CD4-positive, alpha-beta T cell treated with Interleukin-15 for 4 hours (primary cell): ENCODE measurements around the gene FBXO42.
"Not testable (repeated sequence)": the region's sequence is repeated elsewhere in the genome, so short reads cannot be mapped to it uniquely, and the experiment has no call there.

Experiments
- DNase-seq: peaks from one replicate; pipeline ENCODE4 v3.0.0-alpha.2; 2020; ENCODE audit warnings: low spot score

Gene FBXO42

GRCh38 chr1:16266411-16267118, 85.7 kb downstream of the FBXO42 start:
- DNase-seq, result no peak

GRCh38 chr1:16262067-16262466, 90.2 kb downstream of the FBXO42 start:
- no peak for DNase-seq

- DNase-seq, result no peak
These were observed 91.5 kb downstream of the FBXO42 start for GRCh38 chr1:16260814-16261213.

- DNase-seq, result no peak
These were observed 93.6 kb downstream of the FBXO42 start for GRCh38 chr1:16258591-16259135.

DNA sequence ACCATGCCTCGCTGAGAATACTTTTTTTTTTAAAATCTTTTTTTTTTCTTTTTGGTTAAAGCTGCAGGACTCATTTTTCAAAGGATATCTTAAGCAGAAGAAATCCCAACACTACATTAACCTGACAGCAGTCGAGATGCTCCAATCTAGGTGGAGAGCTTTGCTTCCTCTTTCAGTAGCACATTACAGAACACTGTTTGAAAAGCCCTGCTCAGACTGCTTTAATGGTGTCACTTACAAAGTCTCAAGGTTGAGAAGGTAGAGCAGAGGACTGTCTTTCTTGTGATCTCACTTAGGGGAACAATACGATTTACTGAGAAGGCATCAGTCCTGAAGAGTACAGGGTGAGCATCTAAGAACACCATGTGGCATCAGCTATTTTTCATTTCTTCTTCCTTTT, 94.3 kb downstream of the FBXO42 start:
- DNase-seq, result no peak

GRCh38 chr1:16257556-16257955, 94.7 kb downstream of the FBXO42 start:
- not testable (repeated sequence) for DNase-seq

DNA sequence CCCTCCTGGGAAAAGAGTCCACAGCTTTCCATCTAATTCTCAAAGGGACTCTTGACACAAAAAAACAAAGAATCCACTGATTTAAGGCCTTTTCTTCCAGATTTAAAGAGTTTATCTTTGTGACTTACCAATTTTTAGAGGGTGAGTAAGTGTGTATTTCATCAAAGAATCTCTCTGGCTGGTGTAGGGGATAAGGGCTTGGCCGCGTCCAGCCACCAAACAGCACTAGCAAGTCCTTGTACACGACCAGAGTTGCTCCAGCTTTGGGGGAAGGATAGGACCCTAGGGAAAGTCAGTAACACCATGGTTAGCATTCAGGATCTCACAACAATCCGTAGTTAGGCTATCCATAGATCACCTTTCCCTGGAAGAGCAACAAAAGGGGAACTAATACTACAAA, 95.8 kb downstream of the FBXO42 start:
- DNase-seq, result no peak

- no peak for DNase-seq
These were observed 97.9 kb downstream of the FBXO42 start for GRCh38 chr1:16254263-16254928.

DNA sequence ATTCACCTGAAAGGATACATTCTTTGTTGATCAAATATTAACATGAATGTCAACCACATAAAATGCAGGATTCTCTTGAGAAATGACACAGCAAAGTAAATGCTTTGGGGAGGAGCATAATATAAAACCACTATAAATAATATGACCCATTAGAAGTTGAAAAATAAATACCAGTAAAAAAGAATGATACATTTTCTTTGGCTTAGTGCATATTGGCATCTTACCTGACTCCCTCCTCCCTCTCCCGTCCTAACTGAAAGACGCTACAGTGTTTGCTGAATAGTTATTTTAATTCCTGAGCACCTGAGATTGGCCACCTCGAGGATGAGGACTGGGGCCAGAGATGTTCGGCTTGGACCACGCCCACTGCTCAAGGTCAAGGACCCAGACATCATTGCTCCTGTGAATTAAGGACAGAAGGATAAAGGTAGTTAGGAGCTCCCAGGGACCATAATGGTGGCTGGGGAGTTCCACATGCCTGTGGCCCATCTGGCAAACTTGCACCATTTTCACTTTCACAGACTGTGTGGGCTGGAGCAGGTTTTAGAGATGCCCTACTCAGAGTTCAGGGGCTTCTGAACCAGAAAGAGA, 98.9 kb downstream of the FBXO42 start:
- no peak for DNase-seq

DNA sequence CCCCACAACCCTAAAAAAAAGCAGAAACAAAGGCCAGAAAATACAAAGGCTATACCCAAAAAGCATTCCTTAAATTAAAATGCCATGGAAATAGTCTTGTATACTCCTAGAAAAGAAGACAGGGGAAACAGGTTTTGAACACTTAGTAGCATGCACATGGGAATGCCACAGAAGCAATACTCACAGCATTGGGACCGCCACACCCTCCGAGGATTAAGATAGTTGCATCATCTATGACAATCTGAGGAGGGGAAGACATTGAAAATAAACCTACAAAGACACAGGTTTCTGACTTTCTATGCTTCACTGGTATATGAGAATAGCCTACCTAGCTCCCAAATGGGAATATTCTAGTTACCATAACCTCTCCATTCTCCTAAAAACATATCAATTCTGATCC, 99.4 kb downstream of the FBXO42 start:
- DNase-seq, result no peak

DNA sequence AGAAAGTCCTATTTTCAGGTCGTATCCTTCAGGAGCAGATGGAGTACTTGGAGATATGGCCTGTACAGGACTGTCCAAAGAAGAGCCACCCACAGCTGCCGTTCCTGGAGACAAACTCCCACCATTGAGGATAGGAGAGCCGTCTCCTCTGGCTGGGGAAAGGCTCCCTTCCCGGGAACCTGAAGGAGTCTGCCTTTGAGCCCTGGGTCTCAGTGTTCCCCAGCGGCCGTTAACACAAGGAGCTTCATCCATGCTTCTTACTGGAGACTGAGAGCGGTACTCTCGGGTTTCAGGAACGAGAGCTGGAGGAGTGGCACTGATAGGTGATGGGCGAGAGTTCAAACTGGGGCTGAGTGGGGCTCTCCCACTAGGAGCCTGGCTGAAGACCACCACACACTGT, 100.9 kb downstream of the FBXO42 start:
- DNase-seq, result no peak

DNA sequence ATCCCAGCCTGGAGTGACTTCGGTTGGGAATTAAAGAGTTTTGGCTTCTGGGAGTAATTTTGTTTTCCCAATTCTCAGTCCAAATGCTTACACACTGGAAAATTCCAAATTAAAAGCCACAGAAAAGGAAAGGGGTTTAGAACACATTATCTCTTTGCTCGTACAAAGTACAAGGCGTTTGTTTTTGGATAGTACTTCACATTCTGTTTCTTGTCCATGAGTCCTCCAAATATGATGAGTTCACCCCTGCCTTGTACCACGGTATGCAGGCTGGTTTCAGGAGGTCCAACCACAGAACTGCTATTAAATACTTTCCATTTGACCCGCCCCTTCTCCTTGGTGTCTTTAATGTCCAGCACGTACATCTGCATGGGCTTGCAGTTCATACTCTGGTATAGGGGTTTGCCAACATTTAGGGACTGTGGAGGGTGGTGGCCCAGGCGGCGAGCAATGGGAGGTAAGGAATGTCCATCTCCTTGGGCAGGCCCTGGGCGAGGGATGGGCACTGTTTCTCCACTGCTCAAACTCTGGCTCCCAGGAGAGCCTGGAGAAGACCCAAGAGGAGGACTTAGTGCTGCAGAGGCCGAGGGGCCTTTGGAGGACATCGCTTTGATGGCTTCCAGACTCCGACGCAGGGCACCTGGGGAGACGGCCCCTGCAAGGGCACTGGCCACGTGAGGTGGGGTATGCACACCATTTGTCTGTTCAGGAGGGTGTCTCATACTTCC, 101.6 kb downstream of the FBXO42 start:
- no peak for DNase-seq

GRCh38 chr1:16249596-16250241, 102.6 kb downstream of the FBXO42 start:
- no peak for DNase-seq

GRCh38 chr1:16248603-16249516, 103.4 kb downstream of the FBXO42 start:
- DNase-seq, result no peak

GRCh38 chr1:16248007-16248436, 104.3 kb downstream of the FBXO42 start:
- DNase-seq, result no peak

DNA sequence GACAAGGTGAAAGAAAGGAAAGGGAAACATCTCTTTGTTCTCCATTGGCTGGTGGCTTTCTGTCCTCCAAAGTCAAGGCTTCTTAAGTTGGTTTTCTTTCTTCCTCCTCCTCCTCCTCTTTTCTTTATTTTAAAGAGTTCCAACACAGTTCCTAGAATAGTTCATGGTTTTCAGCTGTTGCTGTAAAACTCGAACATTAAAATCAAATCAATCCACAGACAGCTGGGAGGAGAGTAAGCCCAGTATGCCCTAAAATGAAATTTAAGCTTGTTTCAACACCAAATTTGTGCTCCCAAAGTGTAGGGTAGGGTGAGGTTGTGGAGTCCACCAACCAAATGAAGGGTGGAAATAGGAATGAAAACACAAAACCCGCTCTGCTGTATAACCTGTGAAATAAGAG, 104.8 kb downstream of the FBXO42 start:
- DNase-seq, result no peak

DNA sequence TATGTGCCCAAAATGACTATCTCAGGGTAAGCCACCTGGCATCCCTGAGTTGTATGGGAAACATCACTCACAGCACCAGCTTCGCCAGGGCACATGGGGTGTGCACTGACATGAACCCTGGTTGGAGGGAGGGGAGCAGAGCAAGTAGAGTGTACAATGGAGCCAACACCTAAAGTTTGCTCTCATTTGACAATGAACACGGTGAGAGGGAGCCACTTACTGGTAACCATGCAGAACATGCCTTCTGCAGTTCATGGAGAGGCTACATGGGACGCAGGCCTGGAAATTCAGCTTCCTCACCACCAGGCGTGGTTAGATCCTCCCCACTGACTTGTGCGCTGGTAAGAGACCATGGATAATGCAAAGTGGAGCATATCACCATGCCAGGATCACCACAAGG, 105.3 kb downstream of the FBXO42 start:
- no peak for DNase-seq

DNA sequence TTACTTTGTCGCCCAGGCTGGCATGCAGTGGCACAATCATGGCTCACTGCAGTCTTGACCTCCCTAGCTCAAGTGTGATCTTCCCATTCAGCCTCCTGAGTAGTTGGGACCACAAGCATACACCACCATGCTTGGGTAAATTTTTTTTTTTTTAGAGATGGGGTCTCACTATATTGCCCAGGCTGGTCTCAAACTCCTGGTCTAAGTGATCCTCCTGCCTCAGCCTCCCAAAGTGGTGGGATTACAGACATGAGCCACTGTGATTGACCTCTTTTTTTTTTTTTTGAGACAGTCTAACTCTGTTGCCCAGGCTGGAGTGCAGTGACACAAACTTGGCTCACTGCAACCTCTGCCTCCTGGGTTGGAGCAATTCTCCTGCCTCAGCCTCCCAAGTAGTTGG, 106.0 kb downstream of the FBXO42 start:
- DNase-seq, result not testable (repeated sequence)

- DNase-seq, result no peak
These were observed 106.6 kb downstream of the FBXO42 start for GRCh38 chr1:16245476-16246196.

GRCh38 chr1:16244650-16245285, 107.5 kb downstream of the FBXO42 start:
- no peak for DNase-seq
